Neural crest cell (in vitro differentiated cells): Measurements from ENCODE around the gene MYO16. TPM values are rescaled to one million over a fixed set of nuclear protein-coding genes. Genes with fewer than 3 reads are reported as not detected.
A peak's percentile ranks its signal among the peaks of the same experiment; 100 is the strongest.

ENCODE experiments used
- DNase-seq: peaks from one replicate; pipeline ENCODE4 v3.0.0; 2021; ENCODE audit warnings: low read depth, mixed read lengths, low spot score
- H3K27ac Mint-ChIP-seq: one replicate; pipeline ENCODE4 v1.8.0; 2021; ENCODE audit warnings: mild to moderate bottlenecking, mixed read lengths; ENCODE audit not compliant: unreplicated experiment
- H3K27me3 Mint-ChIP-seq: 2 replicates; pipeline ENCODE4 v1.8.0; 2021; ENCODE audit warnings: low read depth, mild to moderate bottlenecking, mixed read lengths
- H3K36me3 Mint-ChIP-seq: 2 replicates; pipeline ENCODE4 v1.8.0; 2021; ENCODE audit warnings: low read depth, mild to moderate bottlenecking, mixed read lengths
- H3K4me1 Mint-ChIP-seq: 2 replicates; pipeline ENCODE4 v1.8.0; 2021; ENCODE audit warnings: mixed read lengths
- H3K4me3 Mint-ChIP-seq: one replicate; pipeline ENCODE4 v1.8.0; 2021; ENCODE audit warnings: mild to moderate bottlenecking, mixed read lengths
- H3K9me3 Mint-ChIP-seq: 2 replicates; pipeline ENCODE4 v1.8.0; 2021; ENCODE audit warnings: mixed read lengths
- CTCF ChIP-seq: fragments of 200-600 bp; sonication (generic); conservative IDR thresholded peaks from 2 replicates; pipeline ENCODE4 v1.5.0; 2021; ENCODE audit warnings: antibody characterized with exemption, mild to moderate bottlenecking
- total RNA-seq: library from RNA; stranded (reverse); gene quantifications from 2 replicates; pipeline ENCODE4 v1.2.1, GENCODE V29; 2021

MYO16 gene
- total RNA-seq, 1 donor from 2014 or later = 3.3 TPM

- TF ChIP-seq CTCF = no peak
- no peak overlapping the region for H3K4me3 Mint-ChIP-seq
Observed at GRCh38 chr13:108708921-108709320, 79.5 kb downstream of the MYO16 start.

GRCh38 chr13:108711386-108711785 lies 82.0 kb downstream of the MYO16 start:
- H3K27ac Mint-ChIP-seq = no peak overlapping the region
- H3K4me1 Mint-ChIP-seq = no peaks in the 10 kb centered on the region
- no peak overlapping the region for H3K4me3 Mint-ChIP-seq
- no peak for DNase-seq
- no peaks in the 10 kb centered on the region for H3K9me3 Mint-ChIP-seq
- no peaks in the 10 kb centered on the region for H3K36me3 Mint-ChIP-seq
- no peaks in the 10 kb centered on the region for H3K27me3 Mint-ChIP-seq
- no peak for TF ChIP-seq CTCF

More at GRCh38 chr13:108708921-108709320, 79.5 kb downstream of the MYO16 start:
- no peaks in the 10 kb centered on the region for H3K36me3 Mint-ChIP-seq
- H3K27me3 Mint-ChIP-seq = no peaks in the 10 kb centered on the region
- no peaks in the 10 kb centered on the region for H3K9me3 Mint-ChIP-seq
- no peaks in the 10 kb centered on the region for H3K4me1 Mint-ChIP-seq
- no peak overlapping the region for H3K27ac Mint-ChIP-seq
- DNase-seq = no peak

- no peak for TF ChIP-seq CTCF
- Mint-ChIP-seq H3K4me3 (no peak overlapping the region), H3K36me3 (no peaks in the 10 kb centered on the region), H3K9me3 (no peaks in the 10 kb centered on the region), H3K4me1 (no peaks in the 10 kb centered on the region), H3K27ac (no peak overlapping the region), H3K27me3 (no peaks in the 10 kb centered on the region)
- DNase-seq = no peak
Observed at GRCh38 chr13:108725471-108725870, 96.1 kb downstream of the MYO16 start.

GRCh38 chr13:108728370-108728769 lies 99.0 kb downstream of the MYO16 start:
- no peaks in the 10 kb centered on the region for H3K9me3 Mint-ChIP-seq
- no peaks in the 10 kb centered on the region for H3K27me3 Mint-ChIP-seq
- no peak overlapping the region for H3K4me3 Mint-ChIP-seq
- H3K36me3 Mint-ChIP-seq = no peaks in the 10 kb centered on the region
- H3K4me1 Mint-ChIP-seq = no peaks in the 10 kb centered on the region
- peak; percentile 28 for TF ChIP-seq CTCF
- no peak overlapping the region for H3K27ac Mint-ChIP-seq
- no peak for DNase-seq

GRCh38 chr13:108733022-108733560 lies 103.7 kb downstream of the MYO16 start:
- peaks cover 4% of the 10 kb centered on the region for H3K9me3 Mint-ChIP-seq
- H3K36me3 Mint-ChIP-seq = peaks cover 3% of the 10 kb centered on the region
- H3K4me3 Mint-ChIP-seq = no peak overlapping the region
- no peak overlapping the region for H3K27ac Mint-ChIP-seq
- TF ChIP-seq CTCF = no peak
- DNase-seq = no peak
- H3K27me3 Mint-ChIP-seq = no peaks in the 10 kb centered on the region
- H3K4me1 Mint-ChIP-seq = no peaks in the 10 kb centered on the region
